ENCODE measurements around the gene EPHA2.
A peak's percentile ranks its signal among the peaks of the same experiment; 100 is the strongest.
"Not testable (repeated sequence)": the region's sequence is repeated elsewhere in the genome, so short reads cannot be mapped to it uniquely, and the experiment has no call there.

Gene EPHA2

DNA sequence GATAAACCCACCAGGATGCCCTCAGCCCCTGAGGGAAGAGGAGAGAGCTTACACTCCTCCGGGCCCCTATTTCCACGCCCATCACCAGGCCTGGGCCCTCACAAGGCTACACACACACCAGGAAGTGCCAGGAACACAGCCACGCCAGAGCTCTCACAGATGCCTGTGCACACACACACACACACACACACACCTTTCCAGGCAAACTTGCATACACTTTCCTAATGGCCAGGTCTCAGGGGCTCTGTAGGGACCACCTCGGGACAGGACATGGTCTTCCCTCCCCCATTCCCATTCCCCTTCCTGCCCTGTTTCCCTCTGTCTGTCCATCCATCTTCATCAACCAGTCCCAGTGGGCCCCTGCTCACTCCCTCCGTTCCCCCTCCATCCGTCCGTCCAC, 9.7 kb upstream of the EPHA2 start:
- TF ChIP-seq, protein P1, sequence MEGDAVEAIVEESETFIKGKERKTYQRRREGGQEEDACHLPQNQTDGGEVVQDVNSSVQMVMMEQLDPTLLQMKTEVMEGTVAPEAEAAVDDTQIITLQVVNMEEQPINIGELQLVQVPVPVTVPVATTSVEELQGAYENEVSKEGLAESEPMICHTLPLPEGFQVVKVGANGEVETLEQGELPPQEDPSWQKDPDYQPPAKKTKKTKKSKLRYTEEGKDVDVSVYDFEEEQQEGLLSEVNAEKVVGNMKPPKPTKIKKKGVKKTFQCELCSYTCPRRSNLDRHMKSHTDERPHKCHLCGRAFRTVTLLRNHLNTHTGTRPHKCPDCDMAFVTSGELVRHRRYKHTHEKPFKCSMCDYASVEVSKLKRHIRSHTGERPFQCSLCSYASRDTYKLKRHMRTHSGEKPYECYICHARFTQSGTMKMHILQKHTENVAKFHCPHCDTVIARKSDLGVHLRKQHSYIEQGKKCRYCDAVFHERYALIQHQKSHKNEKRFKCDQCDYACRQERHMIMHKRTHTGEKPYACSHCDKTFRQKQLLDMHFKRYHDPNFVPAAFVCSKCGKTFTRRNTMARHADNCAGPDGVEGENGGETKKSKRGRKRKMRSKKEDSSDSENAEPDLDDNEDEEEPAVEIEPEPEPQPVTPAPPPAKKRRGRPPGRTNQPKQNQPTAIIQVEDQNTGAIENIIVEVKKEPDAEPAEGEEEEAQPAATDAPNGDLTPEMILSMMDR (conservative IDR thresholded peaks at IDR 0.05; ENCODE audit: low read depth): no peak
- DNase-seq (ENCODE audit: low spot score): no peak
- POLR2A ChIA-PET (ENCODE audit: low non-redundant PET): interaction anchor here (0.5 kb wide), 1 partner anchor 18 kb away, joined by 4 read pairs; no protein-coding TSS in a partner anchor
- peak overlapping the region; percentile 72 for H3K27ac ChIP-seq
- CTCF ChIA-PET: no interaction called here

DNA sequence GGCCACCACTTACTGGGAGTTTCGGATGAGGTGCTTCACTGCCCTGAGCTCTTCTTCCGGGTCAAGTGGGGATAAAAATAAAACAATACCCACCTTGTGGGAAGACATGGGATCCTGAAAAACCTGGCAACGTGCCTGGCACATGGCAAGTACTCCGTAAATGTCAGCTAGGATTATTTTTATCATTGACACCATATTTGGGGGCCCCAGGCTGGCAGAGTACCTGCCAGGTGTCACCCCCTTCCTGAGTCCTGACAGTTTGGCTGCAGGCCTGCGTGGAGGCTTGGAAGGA, 9.2 kb upstream of the EPHA2 start:
- H3K27ac ChIP-seq: peak overlapping the region; percentile 72
- TF ChIP-seq, protein P1 (conservative IDR thresholded peaks at IDR 0.05; ENCODE audit: low read depth): no peak
- CTCF ChIA-PET: no interaction called here
- POLR2A ChIA-PET (ENCODE audit: low non-redundant PET): interaction anchor here (0.5 kb wide), 1 partner anchor 19 kb away, joined by 4 read pairs; no protein-coding TSS in a partner anchor
- DNase-seq (ENCODE audit: low spot score): no peak

DNA sequence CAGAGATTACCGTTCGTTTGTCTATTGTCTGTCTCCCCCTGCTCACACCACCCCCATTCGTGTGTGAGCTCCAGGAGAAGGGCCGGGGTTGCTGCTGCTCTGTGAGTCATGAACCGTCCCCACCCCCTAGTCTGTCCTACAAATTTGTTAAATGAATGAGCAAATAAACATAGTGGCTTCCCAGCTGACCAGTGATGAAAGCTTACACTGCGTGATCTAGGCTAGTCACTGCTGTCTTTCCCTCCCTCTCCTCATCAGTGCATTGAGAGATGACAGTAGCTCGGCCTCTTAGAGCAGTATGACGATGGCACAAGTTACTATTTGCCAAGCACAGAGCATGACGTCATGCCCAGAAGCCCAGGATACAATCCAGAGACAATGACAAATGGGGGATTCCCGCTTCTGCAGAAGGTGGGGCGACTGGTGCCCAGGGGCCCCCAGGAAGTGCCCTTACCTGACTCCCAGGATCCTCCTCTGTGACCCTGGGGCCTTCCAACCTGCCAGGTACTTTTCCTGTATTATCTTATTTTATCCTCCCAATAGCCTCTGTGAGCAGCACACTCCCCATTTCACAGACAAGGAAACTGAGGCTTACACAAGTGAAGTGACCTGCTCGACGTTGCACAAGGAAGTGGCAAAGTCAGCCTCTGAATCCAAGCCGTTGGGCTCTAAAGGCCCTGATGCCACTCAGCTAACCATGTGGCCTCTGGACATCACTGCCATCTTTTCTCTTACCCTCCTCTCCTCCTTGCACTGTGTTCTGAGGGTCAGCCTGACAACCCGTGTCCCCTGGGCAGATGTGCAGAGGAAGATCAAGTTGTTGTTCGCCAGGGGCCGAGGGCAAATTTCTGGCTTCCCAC, 8.6 kb upstream of the EPHA2 start:
- POLR2A ChIA-PET (ENCODE audit: low non-redundant PET): interaction anchor here (1.5 kb wide), 1 partner anchor 18 kb away, joined by 3 read pairs; no protein-coding TSS in a partner anchor
- CTCF ChIA-PET: no interaction called here
- H3K27ac ChIP-seq: peak overlapping the region; percentile 72

DNA sequence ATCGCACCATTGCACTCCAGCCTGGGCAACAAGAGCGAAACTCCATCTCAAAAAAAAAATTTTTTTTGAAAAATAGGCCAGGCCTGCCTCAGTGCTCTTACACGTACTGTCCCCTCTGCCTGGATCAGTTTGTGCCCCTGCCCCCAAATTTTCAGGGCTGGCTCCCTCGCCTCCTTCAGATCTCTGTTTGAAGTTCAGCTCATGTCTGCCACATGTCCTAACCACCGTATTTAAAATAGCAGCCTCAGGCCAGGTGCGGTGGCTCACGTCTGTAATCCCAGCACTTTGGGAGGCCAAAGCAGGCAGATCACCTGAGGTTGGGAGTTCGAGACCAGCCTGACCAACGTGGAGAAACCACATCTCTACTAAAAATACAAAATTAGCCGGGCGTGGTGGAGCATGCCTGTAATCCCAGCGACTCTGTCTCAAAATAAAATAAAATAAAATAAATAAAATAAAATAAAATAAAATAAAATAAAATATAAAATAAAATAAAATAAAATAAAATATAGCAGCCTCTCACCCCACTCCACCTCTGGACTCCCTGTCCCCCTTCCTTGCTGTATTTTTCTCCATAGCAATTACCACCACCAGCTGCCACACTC, 7.8 kb upstream of the EPHA2 start:
- peak overlapping the region; percentile 72 for H3K27ac ChIP-seq
- POLR2A ChIA-PET (ENCODE audit: low non-redundant PET): interaction anchor here (1.5 kb wide), 1 partner anchor 17 kb away, joined by 3 read pairs; no protein-coding TSS in a partner anchor
- CTCF ChIA-PET: interaction anchor here (0.6 to 1.0 kb wide), 3 partner anchors 13 to 85 kb away, joined by 3 to 4 read pairs (median 3); no protein-coding TSS in a partner anchor

More for the DNA sequence above, 8.6 kb upstream of the EPHA2 start:
- peak; percentile 87 for DNase-seq (ENCODE audit: low spot score)
- TF ChIP-seq, protein P1 (conservative IDR thresholded peaks at IDR 0.05; ENCODE audit: low read depth): no peak

DNA sequence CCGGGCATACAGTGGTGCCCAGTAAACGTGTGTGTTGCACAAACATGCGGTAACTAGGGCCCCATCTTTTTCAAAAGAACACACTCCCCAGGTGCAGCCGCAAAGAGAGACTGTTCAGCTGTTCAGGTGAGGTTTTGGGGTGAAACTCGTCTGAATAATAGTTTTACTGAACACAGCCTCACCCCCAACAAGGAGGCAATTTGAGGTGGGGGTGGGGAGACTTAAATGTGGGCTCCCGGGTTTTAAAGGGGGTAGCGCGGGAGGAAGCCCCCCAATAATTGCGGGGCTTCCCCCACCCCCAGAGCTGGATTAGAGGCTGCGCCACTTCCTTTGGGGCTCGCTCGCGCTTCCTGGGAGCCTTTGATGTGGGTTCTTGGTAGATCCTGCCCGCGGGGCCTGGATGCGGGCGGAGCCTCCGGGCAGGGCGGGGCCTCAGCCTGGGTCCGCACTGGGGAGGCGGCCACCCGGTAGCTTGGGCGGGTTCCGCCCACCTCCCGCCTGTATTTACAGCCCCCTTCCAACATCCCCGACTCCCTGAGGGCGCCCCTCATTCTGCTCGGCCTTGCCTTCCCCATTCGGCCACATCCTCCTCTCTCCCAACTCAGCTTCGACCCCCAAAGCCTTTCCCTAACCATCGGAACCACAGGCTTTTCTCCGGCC, 6.4 kb upstream of the EPHA2 start:
- DNase-seq (ENCODE audit: low spot score): no peak
- CTCF ChIA-PET: interaction anchor here (1.0 kb wide), 1 partner anchor 84 kb away, joined by 3 read pairs; no protein-coding TSS in a partner anchor
- peak overlapping the region; percentile 72; the same call in 1 of the 2 replicates for H3K27ac ChIP-seq
- TF ChIP-seq, protein P1 (conservative IDR thresholded peaks at IDR 0.05; ENCODE audit: low read depth): no peak
- POLR2A ChIA-PET (ENCODE audit: low non-redundant PET): no interaction called here

More for the DNA sequence above, 7.8 kb upstream of the EPHA2 start:
- not testable (repeated sequence) for DNase-seq (ENCODE audit: low spot score)

DNA sequence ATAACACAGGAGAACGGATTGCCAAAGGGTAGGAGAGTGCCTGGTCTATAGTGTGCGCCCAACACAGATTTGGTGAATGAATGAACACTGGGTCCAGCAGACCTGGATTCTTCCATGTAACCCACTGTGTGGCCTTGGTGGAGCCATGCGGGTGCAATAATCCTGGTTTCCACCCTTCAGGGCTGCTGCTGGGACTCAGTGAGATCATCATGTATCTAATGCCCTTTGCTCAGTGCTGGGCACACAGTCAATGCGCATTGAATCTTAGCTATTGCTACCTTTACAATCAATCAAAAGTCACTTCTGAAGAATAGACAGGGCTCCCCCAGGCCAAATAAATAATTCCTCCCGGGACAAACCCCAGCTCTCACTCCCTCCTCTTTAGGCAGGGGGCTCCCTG, 5.8 kb upstream of the EPHA2 start:
- H3K27ac ChIP-seq: peak overlapping the region; percentile 72; the same call in 1 of the 2 replicates
- POLR2A ChIA-PET (ENCODE audit: low non-redundant PET): no interaction called here

More for the DNA sequence above, 5.8 kb upstream of the EPHA2 start:
- TF ChIP-seq, protein P1 (conservative IDR thresholded peaks at IDR 0.05; ENCODE audit: low read depth): no peak
- CTCF ChIA-PET: no interaction called here
- DNase-seq (ENCODE audit: low spot score): no peak
